ENCODE measurements around the gene SERINC5.

The SERINC5 gene

DNA sequence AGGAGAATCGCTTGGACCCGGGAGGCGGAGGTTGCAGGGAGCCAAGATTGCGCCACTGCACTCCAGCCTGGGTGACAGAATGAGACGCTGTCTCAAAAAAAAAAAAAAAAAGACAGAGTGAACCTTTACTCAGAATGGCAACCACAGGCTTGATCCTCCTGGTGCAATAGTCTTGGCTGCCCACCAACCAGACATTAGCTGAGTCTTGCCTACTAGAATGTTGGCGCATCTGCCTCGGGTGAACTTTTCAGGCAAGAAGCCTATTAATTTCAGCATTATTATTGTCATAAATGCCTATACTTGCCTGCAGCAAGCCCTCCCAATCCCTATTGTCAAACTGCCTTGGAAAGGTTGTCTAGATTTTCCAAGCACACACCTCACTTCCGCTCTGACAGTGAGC lies 4.2 kb downstream of the SERINC5 start:
- TF ChIP-seq, protein P1, sequence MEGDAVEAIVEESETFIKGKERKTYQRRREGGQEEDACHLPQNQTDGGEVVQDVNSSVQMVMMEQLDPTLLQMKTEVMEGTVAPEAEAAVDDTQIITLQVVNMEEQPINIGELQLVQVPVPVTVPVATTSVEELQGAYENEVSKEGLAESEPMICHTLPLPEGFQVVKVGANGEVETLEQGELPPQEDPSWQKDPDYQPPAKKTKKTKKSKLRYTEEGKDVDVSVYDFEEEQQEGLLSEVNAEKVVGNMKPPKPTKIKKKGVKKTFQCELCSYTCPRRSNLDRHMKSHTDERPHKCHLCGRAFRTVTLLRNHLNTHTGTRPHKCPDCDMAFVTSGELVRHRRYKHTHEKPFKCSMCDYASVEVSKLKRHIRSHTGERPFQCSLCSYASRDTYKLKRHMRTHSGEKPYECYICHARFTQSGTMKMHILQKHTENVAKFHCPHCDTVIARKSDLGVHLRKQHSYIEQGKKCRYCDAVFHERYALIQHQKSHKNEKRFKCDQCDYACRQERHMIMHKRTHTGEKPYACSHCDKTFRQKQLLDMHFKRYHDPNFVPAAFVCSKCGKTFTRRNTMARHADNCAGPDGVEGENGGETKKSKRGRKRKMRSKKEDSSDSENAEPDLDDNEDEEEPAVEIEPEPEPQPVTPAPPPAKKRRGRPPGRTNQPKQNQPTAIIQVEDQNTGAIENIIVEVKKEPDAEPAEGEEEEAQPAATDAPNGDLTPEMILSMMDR (IDR thresholded peaks at IDR 0.05; ENCODE audit: low read depth, low read length), result no peak
- Histone ChIP-seq H3K27me3 (ENCODE audit: insufficient read depth, low read depth, severe bottlenecking) (no peaks in the 10 kb centered on the region), H3K36me3 (no peaks in the 10 kb centered on the region), H3K9me3 (ENCODE audit: severe bottlenecking) (peaks cover 4% of the 10 kb centered on the region), H3K27ac (no peak overlapping the region), H3K4me3 (ENCODE audit: low read depth, low read length) (no peak overlapping the region)
- DNase-seq, result no peak

DNA sequence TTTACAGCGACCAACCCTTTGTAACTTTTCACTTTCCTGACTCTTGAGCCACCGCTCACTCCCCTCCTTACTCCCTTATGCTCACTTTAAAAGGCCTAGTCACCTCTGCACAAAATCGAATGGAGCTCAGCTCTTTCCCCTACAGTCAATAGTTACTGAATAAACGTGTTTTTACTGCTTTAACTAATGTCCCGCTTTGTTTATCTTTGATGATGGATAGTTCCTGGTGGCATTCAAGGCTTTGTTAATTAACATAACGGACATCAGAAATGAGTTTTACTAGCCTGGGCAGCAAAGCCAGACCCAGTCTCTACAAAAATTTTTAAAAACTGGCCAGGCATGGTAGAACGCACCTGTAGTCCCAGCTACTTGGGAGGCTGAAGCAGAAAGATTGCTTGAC lies 5.0 kb downstream of the SERINC5 start:
- Histone ChIP-seq H3K4me3 (ENCODE audit: low read depth, low read length) (no peak overlapping the region), H3K27me3 (ENCODE audit: insufficient read depth, low read depth, severe bottlenecking) (no peaks in the 10 kb centered on the region), H3K36me3 (no peaks in the 10 kb centered on the region), H3K9me3 (ENCODE audit: severe bottlenecking) (no peaks in the 10 kb centered on the region), H3K27ac (no peak overlapping the region)
- TF ChIP-seq, protein P1 (IDR thresholded peaks at IDR 0.05; ENCODE audit: low read depth, low read length), result no peak
- no peak for DNase-seq

DNA sequence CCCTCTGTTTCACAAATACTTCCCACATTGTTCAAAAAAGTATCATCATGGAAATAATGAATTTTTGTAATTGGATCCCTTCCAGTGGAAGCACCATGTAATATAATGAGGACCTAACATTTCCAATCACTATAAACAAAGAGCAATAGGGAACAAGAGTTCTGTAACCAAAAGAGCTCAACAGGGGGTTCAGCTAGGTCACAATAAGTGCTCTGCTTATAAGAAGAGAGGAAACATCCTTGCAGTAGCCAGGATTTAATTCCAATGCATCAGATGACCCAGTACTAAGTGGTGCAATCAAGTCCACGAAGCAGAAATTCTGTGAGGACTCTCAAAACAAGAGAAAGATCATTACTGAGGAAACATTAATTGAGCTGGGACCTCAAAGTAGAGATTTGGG lies 5.9 kb downstream of the SERINC5 start:
- TF ChIP-seq, protein P1 (IDR thresholded peaks at IDR 0.05; ENCODE audit: low read depth, low read length), result no peak
- no peak for DNase-seq
- H3K9me3 ChIP-seq (ENCODE audit: severe bottlenecking), result no peaks in the 10 kb centered on the region
- no peak overlapping the region for H3K27ac ChIP-seq
- H3K36me3 ChIP-seq, result no peaks in the 10 kb centered on the region
- no peaks in the 10 kb centered on the region for H3K27me3 ChIP-seq (ENCODE audit: insufficient read depth, low read depth, severe bottlenecking)
- H3K4me3 ChIP-seq (ENCODE audit: low read depth, low read length), result no peak overlapping the region

DNA sequence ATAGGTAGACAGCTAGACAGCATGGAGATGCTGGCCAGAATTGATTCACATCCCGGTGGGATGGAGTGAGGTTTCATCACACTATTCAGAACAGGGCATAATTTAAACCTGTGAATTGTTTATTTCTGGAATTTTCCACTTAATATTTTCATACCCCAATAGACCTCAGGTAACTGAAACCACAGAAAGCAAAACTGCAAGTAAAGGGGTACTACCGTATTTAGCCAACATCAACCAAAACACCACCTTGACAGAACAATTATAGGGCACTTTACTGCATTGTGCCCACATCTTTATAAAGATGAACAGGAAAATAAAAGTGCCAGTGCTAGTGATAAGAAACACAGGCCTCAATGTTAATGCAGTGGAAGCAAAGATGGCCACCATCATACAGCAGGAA lies 7.5 kb downstream of the SERINC5 start:
- Histone ChIP-seq H3K27me3 (ENCODE audit: insufficient read depth, low read depth, severe bottlenecking) (no peaks in the 10 kb centered on the region), H3K36me3 (no peaks in the 10 kb centered on the region), H3K9me3 (ENCODE audit: severe bottlenecking) (no peaks in the 10 kb centered on the region), H3K4me3 (ENCODE audit: low read depth, low read length) (no peak overlapping the region), H3K27ac (no peak overlapping the region)
- DNase-seq, result no peak
- TF ChIP-seq, protein P1 (IDR thresholded peaks at IDR 0.05; ENCODE audit: low read depth, low read length), result no peak

DNA sequence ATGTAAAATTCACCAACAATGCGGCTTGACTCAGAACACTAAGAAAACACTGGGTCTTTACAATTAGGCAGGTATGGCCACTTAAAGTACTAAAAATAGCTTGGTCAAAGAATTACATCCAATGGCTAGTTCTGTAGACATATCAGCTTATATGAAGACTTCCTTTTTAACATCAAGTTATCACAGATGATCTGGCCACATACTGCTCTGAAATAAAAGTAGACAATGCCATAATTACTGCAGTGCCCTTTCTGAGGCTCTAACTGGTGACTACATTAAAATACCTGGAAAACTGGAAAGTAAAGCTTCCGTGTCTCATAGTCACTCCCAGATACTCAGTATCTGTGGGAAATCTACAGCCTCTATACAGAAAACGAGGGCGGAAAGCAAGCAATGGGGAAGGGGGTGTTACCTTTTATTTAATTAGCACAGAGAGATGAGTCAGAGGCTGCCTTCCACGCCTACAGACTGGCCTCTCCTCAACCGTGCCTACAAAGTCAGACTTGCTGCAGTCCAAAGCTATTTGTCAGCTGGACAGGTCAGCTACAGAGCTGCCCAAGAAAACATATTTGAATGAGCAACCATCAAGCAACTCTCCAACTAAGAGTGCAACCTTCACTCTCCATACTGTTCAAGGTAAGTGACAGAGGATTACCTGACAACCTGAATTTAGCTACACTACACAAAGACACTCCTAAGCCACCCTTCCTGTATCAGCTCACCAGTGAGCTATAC lies 8.7 kb downstream of the SERINC5 start:
- no peak for DNase-seq
- TF ChIP-seq, protein P1 (IDR thresholded peaks at IDR 0.05; ENCODE audit: low read depth, low read length), result no peak
- H3K4me3 ChIP-seq (ENCODE audit: low read depth, low read length), result no peak overlapping the region

More for the DNA sequence above, 8.7 kb downstream of the SERINC5 start:
- Histone ChIP-seq H3K9me3 (ENCODE audit: severe bottlenecking) (peaks cover 6% of the 10 kb centered on the region), H3K27me3 (ENCODE audit: insufficient read depth, low read depth, severe bottlenecking) (no peaks in the 10 kb centered on the region), H3K27ac (no peak overlapping the region), H3K36me3 (no peaks in the 10 kb centered on the region)
